Endometrial microvascular endothelial cells (primary cell): ENCODE measurements around the gene CDK19. TPM values are rescaled to one million over a fixed set of nuclear protein-coding genes. Genes with fewer than 3 reads are reported as not detected.
"Not testable (repeated sequence)": the region's sequence is repeated elsewhere in the genome, so short reads cannot be mapped to it uniquely, and the experiment has no call there.

Source experiments
- in situ Hi-C: cut with HindIII; loops from 2 replicates; pipeline ENCODE4 v1.10.0; 2017; ENCODE audit warnings: low sequenced_read_pairs, low pct_unique_long_range_greater_than_20kb; ENCODE audit errors: inconsistent ontology term
- total RNA-seq: library from RNA; depleted of rRNA; stranded (reverse); fragments of >200 nt; gene quantifications from one replicate; pipeline ENCODE4 v1.2.3, GENCODE V29; 2015; ENCODE audit errors: inconsistent ontology term

CDK19 gene
- total RNA-seq, 1 donor from 2014 or later: 7.1 TPM

GRCh38 chr6:110769923-110770322, 45.3 kb downstream of the CDK19 start:
- in situ Hi-C loops: no loop called here

GRCh38 chr6:110768057-110768456, 47.2 kb downstream of the CDK19 start:
- in situ Hi-C loops: no loop called here

GRCh38 chr6:110761371-110761770, 53.9 kb downstream of the CDK19 start:
- in situ Hi-C loops: no loop called here

DNA sequence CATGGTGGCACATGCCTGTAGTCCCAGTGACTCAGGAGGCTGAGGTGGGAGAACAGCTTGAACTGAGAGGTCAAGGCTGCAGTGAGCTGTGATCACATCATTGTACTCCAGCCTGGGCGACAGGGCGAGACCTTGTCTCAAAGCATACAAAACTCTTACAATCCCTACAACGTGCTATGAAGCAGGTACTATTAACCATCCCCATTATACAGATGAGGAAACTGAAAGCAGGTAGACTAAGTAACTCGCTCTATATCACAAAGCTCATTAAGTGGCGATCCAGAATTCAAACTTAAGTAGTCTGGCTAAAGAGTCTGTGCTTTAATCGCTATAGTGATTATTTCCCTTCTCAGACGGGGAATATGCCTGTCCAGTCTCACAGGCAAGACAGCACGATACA, 54.7 kb downstream of the CDK19 start:
- in situ Hi-C loops: no loop called here

DNA sequence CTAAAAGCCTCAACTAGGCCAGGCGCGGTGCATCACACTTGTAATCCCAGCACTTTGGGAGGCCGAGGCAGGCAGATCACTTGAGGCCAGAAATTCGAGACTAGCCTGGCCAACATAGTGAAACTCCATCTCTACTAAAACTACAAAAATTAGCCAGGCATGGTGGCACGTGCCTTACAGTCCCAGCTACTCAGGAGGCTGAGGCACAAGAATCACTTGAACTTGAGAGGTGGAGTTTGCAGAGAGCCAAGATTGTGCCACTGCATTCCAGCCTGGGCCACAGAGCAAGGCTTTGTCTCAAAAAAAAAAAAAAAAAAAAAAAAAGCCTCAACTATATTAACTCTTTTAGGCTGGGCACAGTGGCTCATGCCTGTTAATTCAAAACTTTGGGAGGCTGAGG, 55.2 kb downstream of the CDK19 start:
- in situ Hi-C loops: not testable (repeated sequence)

DNA sequence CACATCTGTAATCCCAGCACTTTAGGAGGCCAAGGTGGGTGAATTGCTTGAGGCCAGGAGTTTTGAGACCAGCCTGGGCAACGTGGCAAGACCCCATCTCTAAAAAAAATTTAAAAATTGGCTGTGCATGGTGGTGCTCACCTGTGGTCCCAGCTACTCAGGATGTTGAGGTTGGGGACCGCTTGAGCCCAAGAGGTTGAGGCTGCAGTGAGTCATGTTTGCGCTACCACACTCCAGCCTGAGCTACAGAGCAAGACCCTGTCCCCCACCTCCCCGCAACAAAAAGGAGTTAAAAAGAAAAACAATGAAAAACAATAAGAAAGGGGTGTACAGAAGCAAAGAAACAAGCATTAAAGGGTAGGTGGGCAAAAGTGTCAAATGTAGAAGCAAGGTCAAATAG, 57.3 kb downstream of the CDK19 start:
- in situ Hi-C loops: no loop called here

GRCh38 chr6:110756817-110757216, 58.5 kb downstream of the CDK19 start:
- in situ Hi-C loops: no loop called here

- in situ Hi-C loops: no loop called here
Observed at GRCh38 chr6:110755411-110755834, 59.8 kb downstream of the CDK19 start.

- in situ Hi-C loops: not testable (repeated sequence)
Observed at GRCh38 chr6:110753936-110754668, 61.2 kb downstream of the CDK19 start.

DNA sequence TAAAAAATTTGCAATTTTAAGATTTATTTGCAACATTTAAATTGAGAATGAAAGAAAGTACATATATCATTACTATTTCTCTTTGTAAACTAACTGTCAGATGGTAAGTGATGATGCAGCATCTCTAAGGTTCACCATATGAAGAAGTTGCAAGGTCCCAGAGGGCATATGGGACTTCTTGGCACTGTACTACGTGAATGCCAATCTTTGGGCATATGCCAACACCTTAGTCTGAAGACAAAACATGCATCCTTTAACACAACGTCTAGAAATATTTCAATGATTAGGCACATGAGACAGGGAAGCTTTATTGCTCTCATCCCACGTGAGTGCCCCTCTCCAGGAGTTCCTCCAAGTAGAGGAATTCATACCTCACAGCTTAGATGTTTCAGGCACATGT, 66.8 kb downstream of the CDK19 start:
- in situ Hi-C loops: no loop called here

- in situ Hi-C loops: no loop called here
Observed at GRCh38 chr6:110746680-110747079, 68.6 kb downstream of the CDK19 start.

DNA sequence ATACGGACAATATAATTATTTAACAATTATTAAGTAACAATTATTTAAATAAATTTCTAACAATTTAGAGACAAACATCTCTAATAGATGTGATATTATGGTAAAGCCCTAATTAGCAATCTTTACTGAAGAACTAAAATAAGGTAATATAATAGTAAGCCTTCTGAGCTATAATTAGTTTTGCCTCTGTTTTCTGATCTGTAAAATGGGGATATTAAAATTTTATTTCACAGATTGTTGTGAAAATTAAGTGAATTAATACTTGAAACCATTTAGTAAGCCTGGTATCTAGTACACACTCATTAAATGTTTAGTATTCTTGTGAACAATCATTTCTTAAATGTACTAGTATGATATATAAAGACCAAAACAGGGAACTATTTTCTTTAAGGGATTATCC, 70.3 kb downstream of the CDK19 start:
- in situ Hi-C loops: no loop called here

GRCh38 chr6:110742552-110742951, 72.7 kb downstream of the CDK19 start:
- in situ Hi-C loops: not testable (repeated sequence)

DNA sequence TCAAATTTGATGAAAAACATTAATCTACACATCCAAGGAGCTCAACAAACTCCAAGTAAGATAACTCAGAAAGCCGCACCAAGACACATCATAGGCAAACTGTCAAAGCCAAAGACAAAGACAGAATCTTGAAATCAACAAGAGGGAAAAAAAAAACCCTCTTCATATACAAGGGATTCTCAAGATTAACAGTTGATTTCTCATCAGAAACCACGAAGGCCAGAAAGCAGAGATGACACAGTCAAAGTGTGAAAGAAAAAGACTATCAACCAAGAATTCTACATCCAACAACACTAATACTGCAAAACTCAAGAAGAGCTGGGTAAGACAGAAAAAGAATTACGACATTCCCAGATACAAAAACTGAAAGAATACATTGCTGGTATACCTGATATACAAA, 73.8 kb downstream of the CDK19 start:
- in situ Hi-C loops: no loop called here

DNA sequence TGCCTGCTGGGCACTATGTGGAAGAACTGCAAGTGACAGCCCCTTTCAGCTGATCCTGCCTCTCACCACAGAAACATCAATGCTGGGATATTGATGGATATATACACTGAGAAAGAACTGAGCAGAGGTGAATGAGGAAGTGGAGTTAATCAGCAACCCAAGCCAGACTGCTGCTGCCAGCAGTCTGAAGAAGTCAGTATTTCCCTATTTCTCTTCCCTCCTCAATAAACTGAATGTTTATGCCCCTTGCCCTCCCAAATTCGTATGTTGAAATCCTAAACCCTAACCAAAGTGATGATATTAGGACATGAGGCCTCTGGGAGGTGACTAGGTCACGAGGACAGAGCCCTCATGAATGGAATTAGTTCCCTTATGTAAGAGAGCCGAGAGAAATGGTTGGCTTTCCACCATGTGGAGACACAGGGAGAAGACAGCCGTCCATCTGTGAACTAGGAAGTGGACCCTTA, 76.3 kb downstream of the CDK19 start:
- in situ Hi-C loops: no loop called here

DNA sequence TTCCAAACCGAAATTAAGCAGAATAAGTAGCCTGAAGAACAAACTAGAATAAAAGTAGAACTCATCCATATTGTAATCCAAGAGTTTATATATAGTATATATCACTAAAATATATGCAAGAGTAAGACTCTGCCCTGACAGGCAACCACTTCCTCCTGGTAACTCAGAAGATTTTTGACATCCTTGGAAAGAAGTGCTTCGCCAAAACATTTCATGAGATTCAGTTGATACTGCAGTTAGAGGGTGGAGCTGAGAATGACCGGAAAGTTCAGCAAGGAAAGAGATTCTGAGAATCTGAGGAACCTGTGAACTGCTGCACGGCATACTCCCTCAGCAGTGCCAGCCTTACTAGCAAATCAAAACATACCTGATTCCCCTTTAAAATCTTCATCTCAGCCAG, 79.6 kb downstream of the CDK19 start:
- in situ Hi-C loops: no loop called here

- in situ Hi-C loops: no loop called here
Observed at GRCh38 chr6:110731898-110732297, 83.4 kb downstream of the CDK19 start.

DNA sequence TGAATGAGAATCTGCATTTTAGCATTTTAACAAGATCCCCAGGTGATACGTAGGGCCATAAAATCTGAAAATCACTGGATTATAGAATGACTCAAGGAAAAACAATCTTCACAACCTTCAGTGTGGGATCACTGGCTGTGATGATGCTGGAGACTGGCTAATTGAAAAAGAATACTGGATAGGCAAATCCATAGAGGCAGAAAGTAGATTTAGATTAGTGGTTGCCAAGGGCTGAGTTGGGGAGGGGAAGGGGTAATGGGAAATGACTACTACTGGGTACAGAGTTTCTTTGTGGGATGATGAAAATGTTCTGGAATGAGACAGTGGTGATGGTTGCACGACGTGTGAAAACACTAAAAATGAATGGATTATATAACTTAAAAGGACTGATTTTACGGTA, 84.1 kb downstream of the CDK19 start:
- in situ Hi-C loops: no loop called here

- in situ Hi-C loops: no loop called here
Observed at GRCh38 chr6:110728501-110728900, 86.8 kb downstream of the CDK19 start.

DNA sequence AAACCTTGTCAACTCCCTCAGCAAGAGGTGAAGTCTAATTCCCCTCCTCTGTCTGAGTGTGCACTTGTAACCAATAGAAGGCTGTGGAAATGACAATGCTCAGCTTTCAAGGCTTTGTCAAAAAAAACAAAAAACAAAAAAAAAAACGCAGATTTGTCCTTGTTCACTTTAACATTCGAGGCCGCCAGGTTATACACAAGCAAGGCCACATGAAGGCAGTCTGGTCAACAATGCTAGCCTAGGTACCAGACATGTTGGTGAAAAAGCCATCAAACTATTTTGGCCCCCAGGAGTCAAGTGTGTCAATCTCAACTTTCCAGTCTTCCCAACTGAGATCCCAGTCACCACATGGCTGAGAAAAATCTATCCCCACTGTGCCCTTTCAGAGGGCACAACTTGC, 92.3 kb downstream of the CDK19 start:
- in situ Hi-C loops: no loop called here

- in situ Hi-C loops: no loop called here
Observed at GRCh38 chr6:110720066-110720465, 95.2 kb downstream of the CDK19 start.
